ACC112 (cell line): ENCODE results near the gene HOMER1.
A peak's percentile ranks its signal among the peaks of the same experiment; 100 is the strongest.

Experiments
- H2AFZ ChIP-seq: fragments of 200-600 bp; sonication (generic); one replicate; pipeline ENCODE4 v1.6.0; 2017; ENCODE audit warnings: antibody characterized with exemption, low read length; ENCODE audit not compliant: unreplicated experiment
- H3K27ac ChIP-seq: fragments of 200-600 bp; sonication (generic); 2 replicates; pipeline ENCODE4 v1.5.1; 2014; ENCODE audit warnings: low read depth, mild to moderate bottlenecking, antibody characterized with exemption, low read length, moderate library complexity
- H3K27me3 ChIP-seq: fragments of 200-600 bp; sonication (generic); 2 replicates; pipeline ENCODE4 v1.6.1; 2014; ENCODE audit warnings: mild to moderate bottlenecking, antibody characterized with exemption, low read length, moderate library complexity, mixed read lengths; ENCODE audit not compliant: insufficient read depth
- H3K36me3 ChIP-seq: fragments of 200-600 bp; sonication (generic); 2 replicates; pipeline ENCODE4 v1.6.1; 2016; ENCODE audit warnings: mild to moderate bottlenecking, antibody characterized with exemption, low read length, moderate library complexity, mixed read lengths; ENCODE audit not compliant: insufficient read depth
- H3K4me1 ChIP-seq: fragments of 200-600 bp; sonication (generic); one replicate; pipeline ENCODE4 v1.6.1; 2016; ENCODE audit warnings: low read length, mixed read lengths; ENCODE audit not compliant: insufficient read depth, unreplicated experiment, control insufficient read depth
- H3K4me3 ChIP-seq: fragments of 200-600 bp; sonication (generic); 2 replicates; pipeline ENCODE4 v1.5.1; 2014; ENCODE audit warnings: mild to moderate bottlenecking, low read depth, low read length
- H3K79me2 ChIP-seq: fragments of 200-600 bp; sonication (generic); one replicate; pipeline ENCODE4 v1.6.0; 2016; ENCODE audit warnings: low read length; ENCODE audit not compliant: control insufficient read depth, unreplicated experiment, insufficient read depth

HOMER1 gene

GRCh38 chr5:79464278-79464677 is 49.7 kb downstream of the HOMER1 start:
- H3K27me3 ChIP-seq: no peaks in the 10 kb centered on the region
- H2AFZ ChIP-seq: peak overlapping the region; percentile 46
- H3K79me2 ChIP-seq: peaks cover 3% of the 10 kb centered on the region

GRCh38 chr5:79459626-79460025 is 54.3 kb downstream of the HOMER1 start:
- H3K27me3 ChIP-seq: no peaks in the 10 kb centered on the region
- peaks cover 6% of the 10 kb centered on the region for H3K79me2 ChIP-seq

More at GRCh38 chr5:79464278-79464677, 49.7 kb downstream of the HOMER1 start:
- H3K4me1 ChIP-seq: no peaks in the 10 kb centered on the region
- H3K4me3 ChIP-seq: 0 out of 2 replicates have a peak overlapping the region, but pooled peaks have one; percentile 35
- no peaks in the 10 kb centered on the region for H3K36me3 ChIP-seq
- no peak overlapping the region for H3K27ac ChIP-seq

GRCh38 chr5:79456890-79457583 is 56.9 kb downstream of the HOMER1 start:
- Histone ChIP-seq H3K79me2 (peaks cover 4% of the 10 kb centered on the region), H3K27me3 (no peaks in the 10 kb centered on the region), H3K27ac (no peak overlapping the region), H2AFZ (no peak overlapping the region), H3K4me3 (no peak overlapping the region), H3K4me1 (no peaks in the 10 kb centered on the region), H3K36me3 (no peaks in the 10 kb centered on the region)

More at GRCh38 chr5:79459626-79460025, 54.3 kb downstream of the HOMER1 start:
- Histone ChIP-seq H2AFZ (no peak overlapping the region), H3K4me3 (no peak overlapping the region), H3K27ac (no peak overlapping the region), H3K36me3 (no peaks in the 10 kb centered on the region), H3K4me1 (no peaks in the 10 kb centered on the region)

- Histone ChIP-seq H3K27me3 (no peaks in the 10 kb centered on the region), H2AFZ (no peak overlapping the region), H3K27ac (no peak overlapping the region), H3K4me1 (no peaks in the 10 kb centered on the region), H3K36me3 (no peaks in the 10 kb centered on the region), H3K4me3 (no peak overlapping the region), H3K79me2 (peaks cover 4% of the 10 kb centered on the region)
Observed at GRCh38 chr5:79456400-79456799, 57.5 kb downstream of the HOMER1 start.

DNA sequence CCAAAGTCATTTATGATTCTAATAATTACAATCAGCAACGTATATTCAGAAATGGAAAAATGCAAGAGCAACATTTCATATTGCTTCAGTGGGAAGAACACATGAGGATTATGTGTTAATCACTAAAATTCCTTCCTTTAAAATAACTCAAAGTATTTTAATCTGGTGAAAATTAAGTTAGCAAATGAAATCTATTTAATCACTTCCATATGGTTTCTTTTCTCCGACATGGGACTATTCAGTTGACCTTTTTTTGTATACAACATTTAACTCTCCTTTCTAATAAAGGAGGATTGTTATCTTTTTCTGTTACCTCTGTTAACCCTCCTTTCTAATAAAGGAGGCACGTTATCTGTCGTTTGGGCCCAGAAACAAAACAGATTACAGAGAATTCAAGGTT is 59.9 kb downstream of the HOMER1 start:
- Histone ChIP-seq H3K79me2 (peaks cover 4% of the 10 kb centered on the region), H3K27me3 (no peaks in the 10 kb centered on the region), H3K4me3 (no peak overlapping the region), H3K27ac (no peak overlapping the region), H2AFZ (no peak overlapping the region), H3K36me3 (no peaks in the 10 kb centered on the region), H3K4me1 (peaks cover 2% of the 10 kb centered on the region)

DNA sequence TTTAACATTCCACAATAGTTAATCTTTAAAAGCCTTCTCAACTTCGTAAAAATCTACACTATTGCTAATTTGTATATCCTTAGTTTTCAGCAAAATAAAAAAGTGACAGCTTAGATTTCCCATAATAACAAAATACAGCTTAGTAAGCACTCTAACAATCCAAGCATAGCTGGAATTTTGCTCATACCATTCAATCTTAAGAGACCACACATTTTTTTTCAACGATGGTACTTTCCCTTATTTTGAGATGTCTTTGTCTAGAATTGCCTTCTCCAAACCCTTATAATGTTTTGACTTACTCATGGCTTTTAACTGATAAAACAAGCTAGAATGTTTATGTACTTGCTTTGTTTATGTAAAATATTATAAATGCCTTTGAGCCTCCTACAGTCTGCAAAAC is 65.6 kb downstream of the HOMER1 start:
- Histone ChIP-seq H3K79me2 (no peaks in the 10 kb centered on the region), H3K27me3 (no peaks in the 10 kb centered on the region), H3K4me1 (peaks cover 17% of the 10 kb centered on the region), H3K4me3 (no peak overlapping the region; the same call in 1 of the 2 replicates), H3K36me3 (no peaks in the 10 kb centered on the region), H3K27ac (0 out of 2 replicates have a peak overlapping the region, but pooled peaks have one; percentile 4), H2AFZ (no peak overlapping the region)

DNA sequence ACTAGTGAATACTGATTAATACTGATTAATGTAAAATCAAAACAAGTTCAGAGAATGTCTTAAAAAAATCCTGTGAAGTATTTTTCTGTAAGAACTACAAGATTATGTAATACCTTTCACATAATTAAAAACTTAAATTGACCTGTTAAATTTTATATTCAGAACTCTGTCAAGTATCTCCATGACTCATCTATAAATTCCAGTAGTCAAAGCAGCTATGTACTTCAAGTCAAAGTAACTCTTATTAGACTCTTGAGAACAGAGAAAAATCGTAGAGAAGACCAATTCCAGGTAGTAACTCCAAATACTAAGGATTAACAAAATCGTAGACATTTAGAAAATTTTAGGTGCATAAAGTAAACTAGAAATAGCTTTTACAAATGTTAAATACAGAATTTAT is 77.1 kb downstream of the HOMER1 start:
- Histone ChIP-seq H3K4me3 (no peak overlapping the region), H3K79me2 (no peaks in the 10 kb centered on the region), H3K4me1 (peaks cover 10% of the 10 kb centered on the region), H3K27ac (peak overlapping the region; percentile 25; the same call in 1 of the 2 replicates), H2AFZ (no peak overlapping the region), H3K36me3 (no peaks in the 10 kb centered on the region; the same call in 1 of the 2 replicates), H3K27me3 (no peaks in the 10 kb centered on the region)

DNA sequence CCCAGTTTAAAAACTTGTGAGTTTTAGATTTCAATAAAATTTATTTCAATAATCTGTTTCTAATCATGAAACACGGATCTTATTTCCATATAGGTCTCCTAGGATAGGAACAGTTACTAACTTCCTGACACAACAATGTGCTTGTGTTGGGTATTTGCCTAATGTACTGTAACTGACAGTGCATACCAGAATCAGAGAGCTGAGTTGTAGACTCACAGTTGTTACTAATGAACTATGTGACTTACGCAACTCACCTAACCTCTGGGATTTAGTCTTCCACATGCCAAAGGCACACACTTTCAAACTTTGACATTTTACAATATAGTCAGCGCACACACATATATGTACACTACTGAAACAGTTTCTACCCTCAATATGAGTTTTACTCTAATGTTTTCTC is 77.7 kb downstream of the HOMER1 start:
- H2AFZ ChIP-seq: no peak overlapping the region
- H3K4me1 ChIP-seq: peaks cover 10% of the 10 kb centered on the region
- H3K36me3 ChIP-seq: no peaks in the 10 kb centered on the region; the same call in 1 of the 2 replicates
- peak overlapping the region; percentile 25; the same call in 1 of the 2 replicates for H3K27ac ChIP-seq
- H3K79me2 ChIP-seq: no peaks in the 10 kb centered on the region
- no peak overlapping the region for H3K4me3 ChIP-seq
- no peaks in the 10 kb centered on the region for H3K27me3 ChIP-seq

GRCh38 chr5:79430196-79430595 is 83.7 kb downstream of the HOMER1 start:
- no peaks in the 10 kb centered on the region for H3K4me1 ChIP-seq

GRCh38 chr5:79423296-79423695 is 90.6 kb downstream of the HOMER1 start:
- no peaks in the 10 kb centered on the region for H3K36me3 ChIP-seq
- H3K27me3 ChIP-seq: no peaks in the 10 kb centered on the region
- H3K79me2 ChIP-seq: no peaks in the 10 kb centered on the region
- no peak overlapping the region for H3K4me3 ChIP-seq
- H2AFZ ChIP-seq: no peak overlapping the region
- H3K27ac ChIP-seq: no peak overlapping the region
- H3K4me1 ChIP-seq: no peaks in the 10 kb centered on the region

More at GRCh38 chr5:79430196-79430595, 83.7 kb downstream of the HOMER1 start:
- Histone ChIP-seq H2AFZ (no peak overlapping the region), H3K4me3 (no peak overlapping the region), H3K27me3 (no peaks in the 10 kb centered on the region), H3K27ac (no peak overlapping the region), H3K79me2 (no peaks in the 10 kb centered on the region), H3K36me3 (no peaks in the 10 kb centered on the region; the same call in 1 of the 2 replicates)

DNA sequence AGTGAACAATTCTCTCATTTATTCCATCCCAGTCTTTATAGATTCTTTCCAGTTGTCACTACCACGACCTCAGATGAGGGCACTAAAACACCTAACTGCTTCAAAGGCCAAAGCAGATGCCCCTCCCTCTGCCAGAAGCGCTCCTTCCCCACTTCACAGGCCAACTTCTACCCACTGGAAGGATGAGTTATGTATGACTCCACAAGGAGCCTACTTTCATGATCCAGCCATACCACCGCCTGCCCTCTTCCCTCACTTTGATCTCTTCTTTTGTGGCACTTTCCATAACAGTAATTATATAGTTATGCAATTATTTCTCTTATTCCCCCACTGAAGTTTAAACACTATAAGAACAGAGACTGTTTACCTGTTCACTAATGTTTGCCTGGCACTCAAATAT is 93.7 kb downstream of the HOMER1 start:
- no peaks in the 10 kb centered on the region for H3K79me2 ChIP-seq
- no peak overlapping the region for H3K27ac ChIP-seq
- H3K27me3 ChIP-seq: no peaks in the 10 kb centered on the region
- no peak overlapping the region for H3K4me3 ChIP-seq
- no peaks in the 10 kb centered on the region for H3K4me1 ChIP-seq
- no peak overlapping the region for H2AFZ ChIP-seq
- H3K36me3 ChIP-seq: no peaks in the 10 kb centered on the region
